Ovary (tissue), 9 donors: ENCODE measurements around the gene DHX29. TPM values are rescaled to one million over a fixed set of nuclear protein-coding genes. Genes with fewer than 3 reads are reported as not detected.

ENCODE experiments used
- DNase-seq, 5 donors: peaks; one replicate each; pipeline ENCODE4 v3.0.0-alpha.2; 2019 to 2020
- H3K27ac ChIP-seq, 2 donors: fragments of 200-600 bp; one replicate each; pipeline versions ENCODE4 v1.5.1 to v1.8.0; 2019 to 2022
- H3K27me3 ChIP-seq: fragments of 200-600 bp; one replicate; pipeline ENCODE4 v1.8.0; 2022
- H3K36me3 ChIP-seq: fragments of 200-600 bp; sonication (generic); one replicate; pipeline ENCODE4 v1.5.1; 2019
- H3K4me1 ChIP-seq: one replicate; pipeline ENCODE4 v1.8.1; 2013; ENCODE audit warnings: mild to moderate bottlenecking, moderate library complexity; ENCODE audit not compliant: insufficient read depth
- H3K4me3 ChIP-seq: fragments of 200-600 bp; sonication (generic); one replicate; pipeline ENCODE4 v1.5.1; 2017
- H3K9me3 ChIP-seq, 2 donors: fragments of 200-600 bp in 1 of 2; sonication (generic) in 1 of 2; one replicate each; pipeline versions ENCODE4 v1.5.1 to v1.8.1; 2013 to 2019; ENCODE audit warnings: mild to moderate bottlenecking in 1 of 2, moderate library complexity in 1 of 2
- CTCF ChIP-seq, 3 donors: fragments of 450-650 bp in 2 of 3; fragments of 200-600 bp in 1 of 3; IDR thresholded peaks; one replicate each; pipeline versions ENCODE4 v1.5.1 to v1.8.0; 2016 to 2022; ENCODE audit warnings: antibody characterized with exemption in 3 of 3, mild to moderate bottlenecking in 1 of 3
- EP300 ChIP-seq: sonication (generic); formaldehyde crosslinking; IDR thresholded peaks from one replicate; pipeline ENCODE4 v1.6.1; 2017; ENCODE audit warnings: antibody characterized with exemption
- POLR2A ChIP-seq: fragments of 450-650 bp; IDR thresholded peaks from one replicate; pipeline ENCODE4 v1.6.1; 2017; ENCODE audit warnings: antibody characterized with exemption, mild to moderate bottlenecking, moderate library complexity
- WGBS, 3 donors: extraction: QIAGEN DNeasy Blood & Tissue Kit in 1 of 3; methylation state at CpG; one replicate each; pipeline versions ENCODE4 v1.1.5 to v1.1.7; 2013 to 2017; 5-methylcytosine and 5-hydroxymethylcytosine counted together
- intact Hi-C, 4 donors: fragments of 100-400 bp; cut with DNase I; formaldehyde crosslinking; loops; one replicate each; pipeline versions ENCODE4 v1.11.0 to v1.15.1; 2022 to 2023
- polyA plus RNA-seq, 2 donors: library from polyadenylated mRNA; stranded (reverse); fragments of 200-250 nt in 1 of 2; fragments of 350-450 nt in 1 of 2; fragmentation: Illumina TruSeq in 1 of 2; extraction: RNeasy Lipid Tissue Mini Kit (QIAGEN cat#74804) in 1 of 2; gene quantifications; one replicate each; pipeline ENCODE4 v1.2.3, GENCODE V29; 2013 to 2014
- total RNA-seq, 7 donors: library from RNA; depleted of rRNA in 2 of 7; stranded (reverse); fragments of >200 nt in 2 of 7; fragmentation: NEBNext Ultra II Directional in 3 of 7; extraction: Animal tissue kit (Norgen Biotek cat#: 25700) in 3 of 7; gene quantifications; one replicate each; pipeline versions ENCODE4 v1.1.0 to v1.2.4, GENCODE V29; 2016 to 2023
- donor health status: DM: no; HTN: no; CAD: no; lungs with moderate emphysema.
- donor health status: DM: no; HTN: no; CAD: no.
- donor health status: Bipolar disorder and iron deficiency.
- donor health status: DM: yes; HTN: yes; CAD: no.
- donor health status: DM: no; HTN: no; CAD: no.
- donor health status: DM: yes; HTN: yes; CAD: no.

The DHX29 gene
- total and polyA plus RNA-seq, 9 donors = 13.1 to 25.2 (median 21.0) TPM

GRCh38 chr5:55234121-55234700 is 73.3 kb downstream of the DHX29 start:
- Histone ChIP-seq H3K4me3 (peak overlapping the region; percentile 40), H3K4me1 (peaks cover 13% of the 10 kb centered on the region), H3K27me3 (no peaks in the 10 kb centered on the region), H3K36me3 (no peaks in the 10 kb centered on the region), H3K27ac (no peak overlapping the region), H3K9me3 (no peaks in the 10 kb centered on the region)
- WGBS, 3 donors = 4 to 8% (median 7%) methylated on average over 31 of the region's 31 CpGs
- peak in 3 of 5 donors; percentile 25 to 48 (median 32) for DNase-seq
- intact Hi-C loops = loop anchor here in 2 of 4 donors (10.0 kb wide), 1 partner anchor 59 kb away; the partner anchor contains the start of gene CDC20B (in 2 of the 2)
- no peak for TF ChIP-seq EP300
- no peak for TF ChIP-seq CTCF (IDR thresholded peaks at IDR 0.05)
- TF ChIP-seq POLR2A = no peak

- peaks cover 13% of the 10 kb centered on the region for H3K4me1 ChIP-seq
- TF ChIP-seq EP300 (no peak), POLR2A (no peak), CTCF (IDR thresholded peaks at IDR 0.05) (no peak)
- no peaks in the 10 kb centered on the region for H3K27me3 ChIP-seq
- intact Hi-C loops = loop anchor here in 2 of 4 donors (10.0 kb wide), 1 partner anchor 58 kb away; the partner anchor contains the start of gene CDC20B (in 2 of the 2)
- 1 to 2% (median 1%) methylated on average over 27 to 106 of the region's 106 CpGs for WGBS, 3 donors
- peak within 1 kb of the TSS in 1 of 2 donors; percentile 57 for H3K27ac ChIP-seq
- no peaks in the 10 kb centered on the region for H3K9me3 ChIP-seq
- no peaks in the 10 kb centered on the region for H3K36me3 ChIP-seq
- H3K4me3 ChIP-seq = peak within 1 kb of the TSS; percentile 40
- peak; percentile 61 to 81 (median 69) for DNase-seq
These were observed 74.2 kb downstream of the DHX29 start, which contains the start of gene CCNO for GRCh38 chr5:55232985-55233928. CCNO (minus strand) TSS chr5:55233608; CDS start chr5:55233523, 85 bp downstream.

GRCh38 chr5:55232271-55232984 is 75.1 kb downstream of the DHX29 start:
- TF ChIP-seq EP300 (no peak), CTCF (IDR thresholded peaks at IDR 0.05) (no peak), POLR2A (no peak)
- H3K36me3 ChIP-seq = no peaks in the 10 kb centered on the region
- peaks cover 13% of the 10 kb centered on the region for H3K4me1 ChIP-seq
- peak overlapping the region; percentile 40 for H3K4me3 ChIP-seq
- 1 to 2% (median 1%) methylated on average over 45 of the region's 45 CpGs for WGBS, 3 donors
- H3K27me3 ChIP-seq = no peaks in the 10 kb centered on the region
- DNase-seq = peak in 4 of 5 donors; percentile 21 to 47 (median 26)
- intact Hi-C loops = loop anchor here in 2 of 4 donors (10.0 kb wide), 1 partner anchor 58 kb away; the partner anchor contains the start of gene CDC20B (in 2 of the 2)
- peak overlapping the region in 1 of 2 donors; percentile 57 for H3K27ac ChIP-seq
- H3K9me3 ChIP-seq = no peaks in the 10 kb centered on the region

GRCh38 chr5:55231919-55232270 is 75.6 kb downstream of the DHX29 start:
- no peaks in the 10 kb centered on the region for H3K27me3 ChIP-seq
- WGBS, 3 donors = 3 to 5% (median 4%) methylated on average over 11 of the region's 11 CpGs

More at GRCh38 chr5:55231919-55232270, 75.6 kb downstream of the DHX29 start:
- Histone ChIP-seq H3K27ac (no peak overlapping the region), H3K9me3 (no peaks in the 10 kb centered on the region), H3K36me3 (no peaks in the 10 kb centered on the region), H3K4me1 (peaks cover 13% of the 10 kb centered on the region), H3K4me3 (peak overlapping the region; percentile 40)
- no peak for DNase-seq
- intact Hi-C loops = loop anchor here in 2 of 4 donors (10.0 kb wide), 1 partner anchor 57 kb away; the partner anchor contains the start of gene CDC20B (in 2 of the 2)
- no peak for TF ChIP-seq POLR2A
- TF ChIP-seq EP300 = no peak
- TF ChIP-seq CTCF (IDR thresholded peaks at IDR 0.05) = no peak
